Activated CD8-positive, alpha-beta T cell treated with anti-CD3 and anti-CD28 coated beads for 36 hours (primary cell): ENCODE results near the gene KRT80. TPM values are rescaled to one million over a fixed set of nuclear protein-coding genes. Genes with fewer than 3 reads are reported as not detected.

Source experiments
- ATAC-seq: fragments of 200-7000 bp; cut with Tn5 transposase; one replicate; pipeline ENCODE4 v1.10.0; 2021; ENCODE audit warnings: mild to moderate bottlenecking, moderate library complexity
- CTCF ChIA-PET: fragments of 350-600 bp; sonication (Branson Sonifier 250); formaldehyde crosslinking; loops from one replicate; lab custom pipeline; 2021; ENCODE audit warnings: antibody characterized with exemption; lab: Charles Lee
- POLR2A ChIA-PET: fragments of 350-600 bp; sonication (Branson Sonifier 250); formaldehyde crosslinking; loops from one replicate; lab custom pipeline; 2021; ENCODE audit warnings: antibody characterized with exemption; lab: Charles Lee
- DNase-seq: peaks from one replicate; pipeline ENCODE4 v3.0.0-alpha.2; 2020
- H3K27ac Mint-ChIP-seq: one replicate; pipeline ENCODE4 v1.8.0; 2021; ENCODE audit warnings: mild to moderate bottlenecking, mixed read lengths
- H3K27me3 Mint-ChIP-seq: one replicate; pipeline ENCODE4 v1.8.0; 2021; ENCODE audit warnings: mixed read lengths
- H3K36me3 Mint-ChIP-seq: one replicate; pipeline ENCODE4 v1.8.0; 2021; ENCODE audit warnings: low read depth, mixed read lengths
- H3K4me1 Mint-ChIP-seq: one replicate; pipeline ENCODE4 v1.8.0; 2021; ENCODE audit warnings: low read depth, mixed read lengths
- H3K4me3 Mint-ChIP-seq: one replicate; pipeline ENCODE4 v1.8.0; 2021; ENCODE audit warnings: mild to moderate bottlenecking, moderate library complexity, mixed read lengths
- H3K9me3 Mint-ChIP-seq: one replicate; pipeline ENCODE4 v1.8.0; 2021; ENCODE audit warnings: mixed read lengths
- intact Hi-C: fragments of 100-400 bp; cut with micrococcal nuclease; formaldehyde crosslinking; loops from one replicate; pipeline ENCODE4 v1.10.0; 2022
- total RNA-seq, 2 experiments: library from RNA; stranded (reverse); gene quantifications; one replicate each; pipeline ENCODE4 v1.2.3, GENCODE V29; 2021
- TF ChIP-seq, protein P1 (sequence below): fragments of 200-600 bp; IDR thresholded peaks from one replicate; pipeline ENCODE4 v1.8.0; 2022; ENCODE audit warnings: antibody characterized with exemption, mild to moderate bottlenecking

KRT80 gene
- total RNA-seq, 2 experiments from 2014 or later, result not detected

DNA sequence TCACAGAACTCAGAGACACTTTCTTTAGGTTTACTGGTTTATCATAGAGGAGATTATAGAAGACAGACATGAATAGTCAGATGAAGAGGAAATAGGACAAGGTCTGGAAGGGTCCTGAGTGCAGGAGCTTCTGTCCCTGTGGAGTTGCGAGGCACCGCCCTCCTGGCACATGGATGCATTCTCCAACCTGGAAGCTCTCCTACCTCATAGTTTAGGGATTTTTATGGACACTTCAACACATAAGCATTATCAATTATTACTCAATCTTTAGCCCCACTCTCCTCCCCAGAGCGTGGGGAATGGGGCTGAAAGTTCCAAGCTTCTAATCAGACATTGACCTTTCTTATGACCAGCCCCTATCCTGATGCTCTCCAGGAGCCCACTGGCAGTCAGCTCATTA, 28.7 kb upstream of the KRT80 start:
- Mint-ChIP-seq H3K4me3 (no peak overlapping the region), H3K9me3 (no peaks in the 10 kb centered on the region), H3K36me3 (no peaks in the 10 kb centered on the region), H3K4me1 (peaks cover 15% of the 10 kb centered on the region), H3K27me3 (peaks cover 26% of the 10 kb centered on the region), H3K27ac (no peak overlapping the region)
- DNase-seq (no peak), ATAC-seq (no peak)
- intact Hi-C loops, result no loop called here
- TF ChIP-seq, protein P1, sequence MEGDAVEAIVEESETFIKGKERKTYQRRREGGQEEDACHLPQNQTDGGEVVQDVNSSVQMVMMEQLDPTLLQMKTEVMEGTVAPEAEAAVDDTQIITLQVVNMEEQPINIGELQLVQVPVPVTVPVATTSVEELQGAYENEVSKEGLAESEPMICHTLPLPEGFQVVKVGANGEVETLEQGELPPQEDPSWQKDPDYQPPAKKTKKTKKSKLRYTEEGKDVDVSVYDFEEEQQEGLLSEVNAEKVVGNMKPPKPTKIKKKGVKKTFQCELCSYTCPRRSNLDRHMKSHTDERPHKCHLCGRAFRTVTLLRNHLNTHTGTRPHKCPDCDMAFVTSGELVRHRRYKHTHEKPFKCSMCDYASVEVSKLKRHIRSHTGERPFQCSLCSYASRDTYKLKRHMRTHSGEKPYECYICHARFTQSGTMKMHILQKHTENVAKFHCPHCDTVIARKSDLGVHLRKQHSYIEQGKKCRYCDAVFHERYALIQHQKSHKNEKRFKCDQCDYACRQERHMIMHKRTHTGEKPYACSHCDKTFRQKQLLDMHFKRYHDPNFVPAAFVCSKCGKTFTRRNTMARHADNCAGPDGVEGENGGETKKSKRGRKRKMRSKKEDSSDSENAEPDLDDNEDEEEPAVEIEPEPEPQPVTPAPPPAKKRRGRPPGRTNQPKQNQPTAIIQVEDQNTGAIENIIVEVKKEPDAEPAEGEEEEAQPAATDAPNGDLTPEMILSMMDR, result no peak
- ChIA-PET POLR2A (no interaction called here), CTCF (interaction anchor here (0.6 to 3.3 kb wide), 5 partner anchors 18 to 249 kb away, joined by 3 to 33 read pairs (median 9); no protein-coding TSS in a partner anchor)

DNA sequence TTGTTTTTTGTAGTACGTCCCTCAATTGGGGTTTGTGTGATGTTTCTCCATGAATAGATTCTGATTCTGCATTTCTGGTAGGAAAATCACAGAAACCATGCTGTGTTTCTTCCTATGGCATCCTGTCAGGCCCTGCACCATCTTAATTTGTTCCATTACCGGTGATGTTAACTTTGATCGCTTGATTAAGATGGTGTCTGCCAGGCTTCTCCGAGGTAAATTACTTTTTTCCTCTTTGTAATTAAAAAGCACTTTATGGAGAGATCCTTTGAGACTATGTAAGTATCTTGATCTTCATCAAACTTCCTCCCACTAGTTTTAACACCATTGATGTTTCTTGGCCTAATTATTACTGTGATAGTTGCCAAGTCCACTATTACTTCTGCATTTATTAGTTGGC, 26.2 kb upstream of the KRT80 start:
- TF ChIP-seq, protein P1, result no peak
- ChIA-PET POLR2A (no interaction called here), CTCF (no interaction called here)
- no peak overlapping the region for H3K4me3 Mint-ChIP-seq
- peaks cover 19% of the 10 kb centered on the region for H3K27me3 Mint-ChIP-seq
- H3K36me3 Mint-ChIP-seq, result no peaks in the 10 kb centered on the region
- DNase-seq, result no peak
- H3K4me1 Mint-ChIP-seq, result peaks cover 12% of the 10 kb centered on the region
- H3K9me3 Mint-ChIP-seq, result no peaks in the 10 kb centered on the region
- intact Hi-C loops, result no loop called here
- no peak overlapping the region for H3K27ac Mint-ChIP-seq
- no peak for ATAC-seq

DNA sequence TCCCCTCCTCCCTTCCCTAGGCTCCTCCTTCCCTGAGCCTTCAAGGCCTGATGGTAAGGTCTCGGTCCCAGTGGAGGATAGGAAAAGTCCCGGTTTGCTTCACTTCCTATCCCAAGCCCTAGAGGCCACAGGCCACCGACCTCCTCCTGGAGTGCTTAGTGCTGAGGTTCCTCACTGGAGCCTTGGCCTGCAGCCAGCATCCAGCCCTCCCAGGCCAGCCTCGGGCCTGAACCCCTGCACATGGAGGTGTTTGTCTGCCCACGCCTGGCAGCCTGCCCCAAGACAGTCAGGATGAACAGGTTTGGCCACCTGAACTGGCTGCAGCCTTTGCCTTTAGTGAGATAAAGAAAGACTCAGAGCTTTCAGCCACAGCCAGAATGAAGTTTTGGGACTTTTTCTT, 25.4 kb upstream of the KRT80 start:
- no peaks in the 10 kb centered on the region for H3K36me3 Mint-ChIP-seq
- no peaks in the 10 kb centered on the region for H3K9me3 Mint-ChIP-seq
- H3K4me1 Mint-ChIP-seq, result peaks cover 10% of the 10 kb centered on the region
- ChIA-PET CTCF (no interaction called here), POLR2A (no interaction called here)
- intact Hi-C loops, result no loop called here
- no peak for DNase-seq
- H3K27ac Mint-ChIP-seq, result no peak overlapping the region
- no peak for ATAC-seq
- TF ChIP-seq, protein P1, result no peak
- H3K4me3 Mint-ChIP-seq, result no peak overlapping the region
- peaks cover 19% of the 10 kb centered on the region for H3K27me3 Mint-ChIP-seq

DNA sequence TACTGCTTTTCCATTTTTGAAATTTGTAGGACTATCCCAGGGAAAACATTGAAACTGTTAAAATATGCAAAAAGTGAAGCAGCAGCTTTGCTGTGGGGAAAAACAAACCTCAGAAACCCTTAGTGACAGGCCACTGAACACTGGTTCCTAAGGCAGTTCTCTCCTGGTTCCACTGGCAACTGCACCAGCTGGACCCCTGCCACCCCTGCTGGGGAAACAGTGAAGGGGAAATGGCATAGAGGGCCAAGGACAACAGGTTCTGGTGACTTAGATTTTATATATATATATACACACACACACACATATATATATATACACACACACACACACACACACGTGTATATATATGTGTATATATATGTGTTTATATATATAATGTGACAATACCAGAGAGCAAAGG, 25.0 kb upstream of the KRT80 start:
- Mint-ChIP-seq H3K9me3 (no peaks in the 10 kb centered on the region), H3K27me3 (peaks cover 19% of the 10 kb centered on the region), H3K36me3 (no peaks in the 10 kb centered on the region), H3K27ac (no peak overlapping the region), H3K4me3 (no peak overlapping the region), H3K4me1 (peaks cover 6% of the 10 kb centered on the region)
- no peak for DNase-seq
- intact Hi-C loops, result no loop called here
- ChIA-PET CTCF (interaction anchor here (0.8 kb wide), 1 partner anchor 62 kb away, joined by 3 read pairs; no protein-coding TSS in a partner anchor), POLR2A (no interaction called here)
- TF ChIP-seq, protein P1, result no peak
- ATAC-seq, result no peak

DNA sequence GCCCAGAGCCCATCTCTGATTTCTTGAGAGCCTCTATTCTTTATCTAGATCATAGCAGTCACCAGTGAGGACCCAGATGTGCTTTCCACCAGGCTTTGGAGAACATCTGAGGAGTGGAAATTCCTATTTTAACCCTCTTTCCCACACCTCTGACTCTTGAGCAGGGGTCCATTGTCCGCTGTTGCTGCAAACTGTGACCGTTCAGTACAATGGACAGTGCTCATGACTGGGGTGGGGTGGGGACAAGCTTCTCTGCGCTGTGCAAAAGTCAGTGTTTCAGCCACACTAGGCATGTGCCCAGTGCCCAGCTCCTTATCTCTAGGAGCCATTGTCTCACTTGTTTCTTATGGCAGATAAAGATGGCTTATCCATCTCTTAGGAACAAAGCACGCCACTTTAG, 24.3 kb upstream of the KRT80 start:
- DNase-seq (no peak), ATAC-seq (no peak)
- H3K27me3 Mint-ChIP-seq, result peaks cover 17% of the 10 kb centered on the region
- ChIA-PET CTCF (interaction anchor here (0.8 to 1.8 kb wide), 2 partner anchors 63 to 91 kb away, joined by 3 to 4 read pairs; no protein-coding TSS in a partner anchor), POLR2A (interaction anchor here (1.0 kb wide), 1 partner anchor 21 kb away, joined by 3 read pairs; no protein-coding TSS in a partner anchor)
- H3K9me3 Mint-ChIP-seq, result no peaks in the 10 kb centered on the region
- H3K27ac Mint-ChIP-seq, result no peak overlapping the region
- no peaks in the 10 kb centered on the region for H3K36me3 Mint-ChIP-seq
- intact Hi-C loops, result no loop called here
- H3K4me1 Mint-ChIP-seq, result peaks cover under 1% of the 10 kb centered on the region
- no peak overlapping the region for H3K4me3 Mint-ChIP-seq
- TF ChIP-seq, protein P1, result no peak
